Fibroblast of lung (primary cell): ENCODE results near the gene FAM193A. TPM values are rescaled to one million over a fixed set of nuclear protein-coding genes. Genes with fewer than 3 reads are reported as not detected.

ENCODE experiments used
- DNase-seq, 2 donors: peaks; one replicate each; pipeline versions ENCODE4 v3.0.0 to v3.0.0-alpha.2; 2010; ENCODE audit warnings: low read depth in 2 of 2
- H2AFZ ChIP-seq: 2 replicates; pipeline ENCODE4 v1.5.1; 2012; ENCODE audit warnings: low read length, control low read depth, inconsistent platforms
- H3K27ac ChIP-seq: 2 replicates; pipeline ENCODE4 v1.5.1; 2011; ENCODE audit warnings: low read length, control low read depth; ENCODE audit not compliant: insufficient read depth
- H3K27me3 ChIP-seq: 2 replicates; pipeline ENCODE4 v1.5.1; 2011; ENCODE audit warnings: mild to moderate bottlenecking, low read length; ENCODE audit not compliant: control insufficient read depth, insufficient read depth
- H3K36me3 ChIP-seq: 2 replicates; pipeline ENCODE4 v1.5.1; 2011; ENCODE audit warnings: low read length; ENCODE audit not compliant: control insufficient read depth, insufficient read depth
- H3K4me1 ChIP-seq: 2 replicates; pipeline ENCODE4 v1.5.1; 2011; ENCODE audit warnings: low read length; ENCODE audit not compliant: control insufficient read depth, insufficient read depth; ENCODE audit errors: extremely low read depth
- H3K4me2 ChIP-seq: 2 replicates; pipeline ENCODE4 v1.5.1; 2011; ENCODE audit warnings: low read length, control low read depth; ENCODE audit not compliant: insufficient read depth; ENCODE audit errors: extremely low read depth
- H3K4me3 ChIP-seq, 4 experiments: fragments of 200-600 bp in 1 of 4; sonication (generic) in 1 of 4; replicated peaks in 1 of 4; 2 replicates each; pipeline ENCODE4 v1.5.1; 2011 to 2016; ENCODE audit warnings: low read length in 4 of 4, low read depth in 3 of 4, mild to moderate bottlenecking in 3 of 4, control low read depth in 2 of 4, inconsistent platforms in 1 of 4, mixed read lengths in 1 of 4; ENCODE audit not compliant: insufficient read depth in 1 of 4; ENCODE audit errors: control extremely low read depth in 1 of 4
- H3K79me2 ChIP-seq: 2 replicates; pipeline ENCODE4 v1.5.1; 2012; ENCODE audit warnings: mild to moderate bottlenecking, low read length, inconsistent platforms; ENCODE audit not compliant: control insufficient read depth, insufficient read depth
- H3K9ac ChIP-seq: 2 replicates; pipeline ENCODE4 v1.5.1; 2011; ENCODE audit warnings: mild to moderate bottlenecking, low read length, control low read depth; ENCODE audit not compliant: insufficient read depth
- H3K9me3 ChIP-seq: 2 replicates; pipeline ENCODE4 v1.5.1; 2012; ENCODE audit warnings: low read depth, low read length; ENCODE audit not compliant: control insufficient read depth, insufficient read depth
- H4K20me1 ChIP-seq: 2 replicates; pipeline ENCODE4 v1.5.1; 2011; ENCODE audit warnings: low read length; ENCODE audit not compliant: control insufficient read depth, insufficient read depth; ENCODE audit errors: extremely low read depth
- EZH2 ChIP-seq: IDR thresholded peaks from 2 replicates; pipeline ENCODE4 v1.5.1; 2012; ENCODE audit warnings: low read length, control low read depth, mild to moderate bottlenecking; ENCODE audit errors: missing control alignments
- polyA plus RNA-seq, 2 donors: library from polyadenylated mRNA; depleted of rRNA in 1 of 2; stranded (reverse) in 1 of 2; unstranded in 1 of 2; fragments of >200 nt; gene quantifications; 2 replicates each; pipeline ENCODE4 v1.2.1, GENCODE V29; 2011 to 2012; ENCODE audit warnings: missing spikeins in 1 of 2
- total RNA-seq: library from RNA; depleted of rRNA; stranded (reverse); fragments of >200 nt; gene quantifications from 2 replicates; pipeline ENCODE4 v1.2.1, GENCODE V29; 2014
- TF ChIP-seq, protein P1 (sequence below), 2 donors: IDR thresholded peaks in 1 of 2; conservative IDR thresholded peaks in 1 of 2; 1 replicate in 1 of 2; 2 replicates in 1 of 2; pipeline ENCODE4 v1.5.1; 2011 to 2012; ENCODE audit warnings: low read length in 2 of 2, control low read depth in 1 of 2, inconsistent platforms in 1 of 2, low read depth in 1 of 2, mild to moderate bottlenecking in 1 of 2

The FAM193A gene
- total and polyA plus RNA-seq, 2 donors (not counting 1 experiment from before 2014, with no cell fraction given), result 5.6 to 10.9 TPM

DNA sequence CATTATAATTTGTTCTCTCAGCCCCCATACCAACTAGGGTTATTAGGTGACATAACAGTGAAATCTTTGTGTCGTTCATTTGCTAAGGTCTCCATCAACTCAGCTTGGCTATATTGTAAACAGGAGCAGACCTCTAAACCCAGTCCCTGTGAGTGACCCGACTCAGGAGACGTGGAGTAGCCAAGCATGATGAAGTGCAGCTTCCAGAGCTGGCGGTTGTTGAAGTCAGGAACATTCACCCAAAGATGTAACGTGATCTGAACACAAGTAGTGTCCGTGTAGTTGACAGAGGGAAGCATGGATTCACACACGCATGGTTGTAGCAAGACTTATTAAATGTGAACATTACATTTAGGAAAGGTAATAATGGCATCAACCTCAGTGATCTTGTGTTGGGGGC, 102.3 kb downstream of the FAM193A start:
- no peak overlapping the region for H3K27ac ChIP-seq
- H4K20me1 ChIP-seq, result no peaks in the 10 kb centered on the region
- no peak overlapping the region for H2AFZ ChIP-seq
- no peaks in the 10 kb centered on the region for H3K79me2 ChIP-seq
- DNase-seq, result no peak
- H3K4me3 ChIP-seq, result no peak overlapping the region
- H3K4me2 ChIP-seq, result no peak overlapping the region
- TF ChIP-seq, protein P1, sequence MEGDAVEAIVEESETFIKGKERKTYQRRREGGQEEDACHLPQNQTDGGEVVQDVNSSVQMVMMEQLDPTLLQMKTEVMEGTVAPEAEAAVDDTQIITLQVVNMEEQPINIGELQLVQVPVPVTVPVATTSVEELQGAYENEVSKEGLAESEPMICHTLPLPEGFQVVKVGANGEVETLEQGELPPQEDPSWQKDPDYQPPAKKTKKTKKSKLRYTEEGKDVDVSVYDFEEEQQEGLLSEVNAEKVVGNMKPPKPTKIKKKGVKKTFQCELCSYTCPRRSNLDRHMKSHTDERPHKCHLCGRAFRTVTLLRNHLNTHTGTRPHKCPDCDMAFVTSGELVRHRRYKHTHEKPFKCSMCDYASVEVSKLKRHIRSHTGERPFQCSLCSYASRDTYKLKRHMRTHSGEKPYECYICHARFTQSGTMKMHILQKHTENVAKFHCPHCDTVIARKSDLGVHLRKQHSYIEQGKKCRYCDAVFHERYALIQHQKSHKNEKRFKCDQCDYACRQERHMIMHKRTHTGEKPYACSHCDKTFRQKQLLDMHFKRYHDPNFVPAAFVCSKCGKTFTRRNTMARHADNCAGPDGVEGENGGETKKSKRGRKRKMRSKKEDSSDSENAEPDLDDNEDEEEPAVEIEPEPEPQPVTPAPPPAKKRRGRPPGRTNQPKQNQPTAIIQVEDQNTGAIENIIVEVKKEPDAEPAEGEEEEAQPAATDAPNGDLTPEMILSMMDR (conservative IDR thresholded peaks at IDR 0.05 in 1 of 2, IDR thresholded peaks at IDR 0.05 in 1 of 2; ENCODE audit: low read depth in 1 of 2, low read length in 2 of 2), result no peak
- TF ChIP-seq EZH2, result no peak
- H3K9ac ChIP-seq, result no peak overlapping the region
- peaks cover 14% of the 10 kb centered on the region for H3K36me3 ChIP-seq
- no peaks in the 10 kb centered on the region for H3K9me3 ChIP-seq
- no peaks in the 10 kb centered on the region for H3K4me1 ChIP-seq
- no peaks in the 10 kb centered on the region for H3K27me3 ChIP-seq

DNA sequence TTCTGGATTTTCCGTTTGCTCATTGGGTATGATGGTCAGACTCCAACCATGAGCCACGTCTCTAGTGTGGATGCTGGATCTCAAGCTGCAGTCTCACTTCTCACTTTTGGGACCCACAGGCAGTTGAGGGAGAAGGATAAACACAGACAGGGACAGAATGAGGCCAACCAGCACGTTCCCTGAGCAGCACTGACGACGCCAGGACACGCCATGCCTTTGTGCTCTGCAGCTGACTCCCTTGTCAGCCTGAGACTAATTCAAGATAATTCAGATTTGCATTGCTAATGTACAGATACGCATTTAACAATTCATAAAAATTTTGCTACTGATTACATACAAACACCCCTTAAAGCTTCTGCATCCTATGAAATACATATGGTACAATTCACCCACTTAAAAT, 106.5 kb downstream of the FAM193A start:
- Histone ChIP-seq H3K4me2 (no peak overlapping the region), H3K27me3 (no peaks in the 10 kb centered on the region), H3K4me3 (no peak overlapping the region)

DNA sequence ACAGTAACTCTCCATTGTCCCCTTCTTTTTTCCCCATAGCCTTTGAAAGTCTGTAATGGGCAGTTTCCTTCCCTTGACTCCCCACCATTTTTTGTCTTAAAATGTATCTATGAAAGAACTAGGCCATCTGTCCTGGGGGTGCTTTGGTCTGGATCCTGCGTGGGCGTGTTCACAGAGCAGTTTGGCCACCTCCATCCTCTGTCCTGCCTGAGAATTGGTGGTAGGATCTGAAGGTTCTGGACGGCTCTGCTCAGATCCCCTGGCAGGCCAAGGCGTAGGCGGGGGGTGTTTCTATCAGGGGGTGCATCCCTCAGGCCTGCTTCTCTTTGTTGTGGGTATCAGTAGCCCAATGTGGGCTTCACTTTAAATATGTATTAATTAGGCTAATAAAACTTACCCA, 107.1 kb downstream of the FAM193A start:
- Histone ChIP-seq H3K4me2 (no peak overlapping the region), H3K36me3 (peaks cover 29% of the 10 kb centered on the region), H3K27me3 (no peaks in the 10 kb centered on the region), H3K27ac (no peak overlapping the region), H3K4me3 (no peak overlapping the region), H3K9ac (no peak overlapping the region), H4K20me1 (no peaks in the 10 kb centered on the region), H3K4me1 (no peaks in the 10 kb centered on the region), H3K9me3 (no peaks in the 10 kb centered on the region), H2AFZ (no peak overlapping the region), H3K79me2 (no peaks in the 10 kb centered on the region)
- no peak for TF ChIP-seq EZH2
- TF ChIP-seq, protein P1 (conservative IDR thresholded peaks at IDR 0.05 in 1 of 2, IDR thresholded peaks at IDR 0.05 in 1 of 2; ENCODE audit: low read depth in 1 of 2, low read length in 2 of 2), result no peak
- DNase-seq, result no peak

More for the DNA sequence above, 106.5 kb downstream of the FAM193A start:
- Histone ChIP-seq H3K27ac (no peak overlapping the region), H3K79me2 (no peaks in the 10 kb centered on the region), H3K4me1 (no peaks in the 10 kb centered on the region), H4K20me1 (no peaks in the 10 kb centered on the region), H2AFZ (no peak overlapping the region), H3K9me3 (no peaks in the 10 kb centered on the region), H3K9ac (no peak overlapping the region), H3K36me3 (peaks cover 23% of the 10 kb centered on the region)
- TF ChIP-seq EZH2, result no peak
- TF ChIP-seq, protein P1 (conservative IDR thresholded peaks at IDR 0.05 in 1 of 2, IDR thresholded peaks at IDR 0.05 in 1 of 2; ENCODE audit: low read depth in 1 of 2, low read length in 2 of 2), result no peak
- DNase-seq, result no peak
